DOHH2 (cell line): ENCODE data around the gene CHCHD1.
A peak's percentile ranks its signal among the peaks of the same experiment; 100 is the strongest.
"Not testable (repeated sequence)": the region's sequence is repeated elsewhere in the genome, so short reads cannot be mapped to it uniquely, and the experiment has no call there.

Experiments used
- H3F3A ChIP-seq: fragments of 200-600 bp; sonication (generic), shearing (Covaris generic); 2 replicates; pipeline ENCODE4 v1.6.0; 2016; ENCODE audit warnings: antibody characterized with exemption, mild to moderate bottlenecking; ENCODE audit not compliant: control insufficient read depth, insufficient read depth
- H3K27ac ChIP-seq: fragments of 200-600 bp; sonication (generic); 2 replicates; pipeline ENCODE4 v1.5.1; 2014; ENCODE audit warnings: low read depth, mild to moderate bottlenecking, low read length, moderate library complexity
- H3K27me3 ChIP-seq: fragments of 200-600 bp; sonication (generic); 2 replicates; pipeline ENCODE4 v1.6.1; 2014; ENCODE audit warnings: mild to moderate bottlenecking, low read length, mixed read lengths; ENCODE audit not compliant: control insufficient read depth
- H3K36me3 ChIP-seq: fragments of 200-600 bp; sonication (generic); 2 replicates; pipeline ENCODE4 v1.6.1; 2014; ENCODE audit warnings: mild to moderate bottlenecking, low read length, moderate library complexity, mixed read lengths; ENCODE audit not compliant: control insufficient read depth
- H3K4me1 ChIP-seq: fragments of 200-600 bp; sonication (generic); 2 replicates; pipeline ENCODE4 v1.6.1; 2014; ENCODE audit warnings: mild to moderate bottlenecking, low read length, mixed read lengths; ENCODE audit not compliant: control insufficient read depth
- H3K4me2 ChIP-seq: fragments of 200-600 bp; sonication (generic); 2 replicates; pipeline ENCODE4 v1.6.0; 2014; ENCODE audit warnings: mild to moderate bottlenecking, low read length, moderate library complexity
- H3K4me3 ChIP-seq: fragments of 200-600 bp; sonication (generic); 2 replicates; pipeline ENCODE4 v1.5.1; 2014; ENCODE audit warnings: mild to moderate bottlenecking, low read length, mixed read lengths
- H3K79me2 ChIP-seq: fragments of 200-600 bp; sonication (generic); 2 replicates; pipeline ENCODE4 v1.6.1; 2014; ENCODE audit warnings: mild to moderate bottlenecking, low read length, mixed read lengths; ENCODE audit not compliant: control insufficient read depth
- H3K9me2 ChIP-seq: fragments of 200-600 bp; sonication (generic); replicated peaks from 2 replicates; pipeline ENCODE4 v1.6.1; 2014; ENCODE audit warnings: mild to moderate bottlenecking, low read length, mixed read lengths; ENCODE audit not compliant: control insufficient read depth
- H3K9me3 ChIP-seq: fragments of 200-600 bp; sonication (generic); 2 replicates; pipeline ENCODE4 v1.6.1; 2014; ENCODE audit warnings: antibody characterized with exemption, low read length, mixed read lengths; ENCODE audit not compliant: control insufficient read depth, insufficient read depth
- H4K20me1 ChIP-seq: fragments of 200-600 bp; sonication (generic); 2 replicates; pipeline ENCODE4 v1.6.0; 2014; ENCODE audit warnings: low read depth, mild to moderate bottlenecking, antibody characterized with exemption, low read length, moderate library complexity; ENCODE audit not compliant: control insufficient read depth, insufficient read depth
- EZH2phosphoT487 ChIP-seq: fragments of 200-600 bp; sonication (generic); IDR thresholded peaks from 2 replicates; pipeline ENCODE4 v1.6.1; 2017; ENCODE audit warnings: borderline replicate concordance, mild to moderate bottlenecking, antibody characterized with exemption, low read length, moderate library complexity, mixed read lengths
- TF ChIP-seq, protein P1 (sequence below): fragments of 200-600 bp; sonication (generic); IDR thresholded peaks from one replicate; pipeline ENCODE4 v1.5.1; 2014; ENCODE audit warnings: antibody characterized with exemption, mild to moderate bottlenecking, low read depth, low read length; ENCODE audit not compliant: poor library complexity, severe bottlenecking

CHCHD1 gene

GRCh38 chr10:73785211-73785720 lies 3.4 kb downstream of the CHCHD1 start, which contains the start of gene ZSWIM8:
TSS of gene ZSWIM8 (plus strand) at chr10:73785606. CDS start at chr10:73785879, 273 bp downstream.
- H3F3A ChIP-seq = peaks cover 21% of the 10 kb centered on the region
- H3K4me1 ChIP-seq = peaks cover 45% of the 10 kb centered on the region
- no peak for TF ChIP-seq EZH2phosphoT487
- TF ChIP-seq, protein P1, sequence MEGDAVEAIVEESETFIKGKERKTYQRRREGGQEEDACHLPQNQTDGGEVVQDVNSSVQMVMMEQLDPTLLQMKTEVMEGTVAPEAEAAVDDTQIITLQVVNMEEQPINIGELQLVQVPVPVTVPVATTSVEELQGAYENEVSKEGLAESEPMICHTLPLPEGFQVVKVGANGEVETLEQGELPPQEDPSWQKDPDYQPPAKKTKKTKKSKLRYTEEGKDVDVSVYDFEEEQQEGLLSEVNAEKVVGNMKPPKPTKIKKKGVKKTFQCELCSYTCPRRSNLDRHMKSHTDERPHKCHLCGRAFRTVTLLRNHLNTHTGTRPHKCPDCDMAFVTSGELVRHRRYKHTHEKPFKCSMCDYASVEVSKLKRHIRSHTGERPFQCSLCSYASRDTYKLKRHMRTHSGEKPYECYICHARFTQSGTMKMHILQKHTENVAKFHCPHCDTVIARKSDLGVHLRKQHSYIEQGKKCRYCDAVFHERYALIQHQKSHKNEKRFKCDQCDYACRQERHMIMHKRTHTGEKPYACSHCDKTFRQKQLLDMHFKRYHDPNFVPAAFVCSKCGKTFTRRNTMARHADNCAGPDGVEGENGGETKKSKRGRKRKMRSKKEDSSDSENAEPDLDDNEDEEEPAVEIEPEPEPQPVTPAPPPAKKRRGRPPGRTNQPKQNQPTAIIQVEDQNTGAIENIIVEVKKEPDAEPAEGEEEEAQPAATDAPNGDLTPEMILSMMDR = no peak
- H3K4me2 ChIP-seq = peak within 1 kb of the TSS; percentile 99
- no peaks in the 10 kb centered on the region for H3K27me3 ChIP-seq
- H3K79me2 ChIP-seq = peaks cover 65% of the 10 kb centered on the region
- peaks cover 10% of the 10 kb centered on the region; the same call in 1 of the 2 replicates for H4K20me1 ChIP-seq
- H3K27ac ChIP-seq = peak within 1 kb of the TSS; percentile 77
- H3K4me3 ChIP-seq = peak within 1 kb of the TSS; percentile 97
- H3K36me3 ChIP-seq = peaks cover 20% of the 10 kb centered on the region
- no peaks in the 10 kb centered on the region for H3K9me3 ChIP-seq
- no peaks in the 10 kb centered on the region for H3K9me2 ChIP-seq

DNA sequence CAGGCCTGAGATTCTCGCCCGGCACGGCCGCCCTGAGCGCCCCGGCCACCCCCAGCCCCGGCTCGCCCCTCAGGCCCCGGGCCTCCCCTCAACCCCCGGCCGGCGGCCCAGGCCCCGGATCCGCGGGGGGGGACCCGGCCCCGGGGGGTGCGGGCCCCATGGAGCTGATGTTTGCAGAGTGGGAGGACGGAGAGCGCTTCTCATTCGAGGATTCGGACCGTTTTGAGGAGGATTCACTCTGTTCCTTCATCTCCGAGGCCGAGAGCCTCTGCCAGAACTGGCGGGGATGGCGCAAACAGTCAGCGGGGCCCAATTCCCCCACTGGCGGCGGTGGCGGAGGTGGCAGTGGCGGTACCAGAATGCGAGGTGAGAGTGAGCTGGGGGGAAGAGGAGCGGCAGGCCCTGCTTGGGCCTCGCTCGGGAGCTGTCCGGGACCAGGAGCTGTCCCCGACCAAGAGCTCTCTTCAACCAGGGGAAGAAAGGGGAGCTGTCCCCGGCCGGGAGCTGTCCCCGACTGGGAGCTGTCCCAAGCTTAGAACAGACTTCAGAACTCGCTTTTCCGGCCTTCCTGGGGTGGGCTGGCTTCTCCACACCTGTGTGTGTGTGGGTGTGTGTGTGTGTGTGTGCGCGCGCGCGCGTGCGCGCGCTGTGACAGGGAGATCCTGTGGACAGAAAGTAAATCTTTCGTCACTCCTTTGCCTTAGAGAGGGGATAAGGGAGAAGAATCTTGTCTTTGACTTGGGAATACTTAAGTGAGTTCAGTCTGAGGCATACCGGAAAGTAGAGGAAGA lies 4.1 kb downstream of the CHCHD1 start:
- Histone ChIP-seq H3F3A (peaks cover 15% of the 10 kb centered on the region), H3K79me2 (peaks cover 58% of the 10 kb centered on the region), H3K27ac (peak overlapping the region; percentile 77)

DNA sequence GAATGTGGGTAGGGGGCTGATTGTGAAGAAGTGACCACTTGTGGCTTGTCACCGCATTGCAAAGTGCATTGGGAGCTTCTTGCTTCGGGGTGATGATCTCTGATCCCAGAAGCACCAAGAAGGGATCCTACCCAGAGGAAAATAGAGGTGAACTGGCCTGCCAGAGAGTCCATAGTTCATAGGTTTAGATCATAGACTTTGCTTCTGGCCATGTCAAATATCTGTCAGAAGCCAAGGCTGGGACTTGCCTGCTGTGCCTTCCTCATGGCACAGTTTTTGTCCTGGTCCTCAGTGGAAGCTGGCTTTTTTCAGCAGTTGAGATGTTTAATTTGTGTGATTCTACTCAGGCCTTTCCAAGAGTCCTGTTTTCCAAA lies 4.7 kb downstream of the CHCHD1 start:
- H3K4me1 ChIP-seq = peaks cover 34% of the 10 kb centered on the region
- peaks cover 53% of the 10 kb centered on the region for H3K79me2 ChIP-seq
- no peak for TF ChIP-seq EZH2phosphoT487
- TF ChIP-seq, protein P1 = no peak
- no peaks in the 10 kb centered on the region for H3K9me2 ChIP-seq
- H3K36me3 ChIP-seq = peaks cover 22% of the 10 kb centered on the region
- no peaks in the 10 kb centered on the region for H3K9me3 ChIP-seq
- no peaks in the 10 kb centered on the region for H3K27me3 ChIP-seq
- peaks cover 12% of the 10 kb centered on the region for H3F3A ChIP-seq
- 0 out of 2 replicates have a peak, but pooled peaks cover 6% of the 10 kb centered on the region for H4K20me1 ChIP-seq
- H3K4me3 ChIP-seq = peak overlapping the region; percentile 97
- H3K4me2 ChIP-seq = peak overlapping the region; percentile 99
- H3K27ac ChIP-seq = peak overlapping the region; percentile 77; the same call in 1 of the 2 replicates

More for the DNA sequence above, 4.1 kb downstream of the CHCHD1 start:
- Histone ChIP-seq H3K9me3 (no peaks in the 10 kb centered on the region), H3K4me1 (peaks cover 39% of the 10 kb centered on the region), H3K4me3 (peak overlapping the region; percentile 97), H3K36me3 (peaks cover 16% of the 10 kb centered on the region), H3K9me2 (no peaks in the 10 kb centered on the region), H3K27me3 (no peaks in the 10 kb centered on the region), H4K20me1 (0 out of 2 replicates have a peak, but pooled peaks cover 6% of the 10 kb centered on the region), H3K4me2 (peak overlapping the region; percentile 99)
- TF ChIP-seq EZH2phosphoT487 = no peak
- TF ChIP-seq, protein P1 = peak; percentile 9

- peak overlapping the region; percentile 99 for H3K4me2 ChIP-seq
- not testable (repeated sequence) for H3K27ac ChIP-seq, H3K9me3 ChIP-seq, H3K27me3 ChIP-seq, H4K20me1 ChIP-seq, H3K4me3 ChIP-seq, H3K9me2 ChIP-seq
- H3K4me1 ChIP-seq = peaks cover 34% of the 10 kb centered on the region
- peaks cover 12% of the 10 kb centered on the region for H3F3A ChIP-seq
- H3K79me2 ChIP-seq = peaks cover 45% of the 10 kb centered on the region
- H3K36me3 ChIP-seq = peaks cover 29% of the 10 kb centered on the region
Measured at GRCh38 chr10:73787031-73787800, 5.4 kb downstream of the CHCHD1 start.
